Measurements from ENCODE around the gene RCE1.

Gene RCE1

DNA sequence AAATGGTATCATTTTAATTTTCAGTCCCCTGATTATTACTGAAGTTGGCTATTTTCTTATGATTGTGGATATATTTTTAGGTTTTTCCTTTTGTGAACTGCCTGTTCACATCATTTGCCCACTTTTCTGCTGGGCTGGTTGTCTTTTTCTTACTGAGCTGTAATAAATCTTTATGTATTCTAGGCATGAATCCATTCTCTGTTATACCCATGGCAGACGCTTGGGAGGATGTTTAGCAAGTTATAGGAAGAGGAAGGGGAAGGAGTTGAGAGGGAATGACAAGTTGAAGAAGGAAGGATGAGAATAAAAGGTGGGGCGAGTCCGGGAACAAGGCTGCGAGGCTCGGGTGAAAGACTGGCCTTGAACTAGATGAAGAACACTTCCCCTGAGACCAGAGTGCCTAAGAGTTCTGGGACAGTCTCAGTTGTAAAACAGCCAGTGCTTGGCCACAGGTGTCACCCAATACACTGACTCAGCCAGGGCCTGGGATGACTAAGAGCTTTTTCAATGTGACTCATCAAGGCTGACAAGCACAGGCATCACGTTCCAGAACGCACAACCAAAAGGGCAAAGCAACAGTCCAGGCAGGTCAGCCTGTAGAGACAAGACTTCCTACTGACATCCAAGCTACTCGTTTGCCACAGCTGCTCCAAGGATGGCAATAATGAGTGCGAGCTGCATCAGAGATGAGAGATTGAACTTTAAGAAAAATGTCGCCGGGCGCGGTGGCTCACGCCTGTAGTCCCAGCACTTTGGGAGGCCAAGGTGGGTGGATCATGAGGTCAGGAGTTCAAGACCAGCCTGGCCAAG lies 48.8 kb downstream of the RCE1 start:
- no peak for FAIRE-seq

DNA sequence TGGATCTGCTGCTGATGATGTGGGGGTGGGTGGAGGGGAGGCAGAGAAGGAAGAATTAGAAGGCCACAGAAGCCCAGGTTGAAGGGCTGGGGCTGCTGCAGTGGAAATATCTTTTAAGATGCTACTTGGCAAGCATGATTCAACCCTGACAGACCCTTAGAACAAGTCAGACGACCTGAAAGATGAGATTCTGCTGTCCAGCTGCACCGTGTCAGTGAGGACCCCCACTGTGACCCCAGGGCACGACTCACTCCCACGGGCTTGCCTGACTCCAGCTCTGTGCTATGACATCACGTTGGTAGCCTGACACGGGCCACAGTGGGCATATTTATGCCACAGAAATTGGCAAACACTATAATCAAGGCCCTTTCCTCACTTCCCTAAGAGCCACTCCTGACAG lies 49.7 kb downstream of the RCE1 start:
- no peak for FAIRE-seq

DNA sequence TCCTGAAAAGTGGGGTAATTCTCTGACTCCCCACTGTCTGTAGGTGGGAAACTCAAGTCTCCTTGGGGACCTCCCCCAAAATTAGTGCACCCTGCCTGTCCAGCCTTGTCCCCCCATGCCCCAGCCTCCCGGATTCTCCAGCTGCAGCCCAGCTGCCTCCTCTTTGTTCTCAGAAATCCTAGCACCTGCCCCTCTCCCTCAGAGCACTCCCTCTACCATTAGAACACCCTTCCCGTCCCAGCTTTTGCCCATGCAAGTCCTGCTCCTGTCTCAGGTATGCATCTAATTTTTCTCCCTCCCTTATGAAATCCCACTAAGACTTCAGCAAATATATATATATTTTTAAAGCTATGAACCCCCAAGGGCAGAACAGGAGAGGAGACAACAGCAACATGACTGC lies 50.9 kb downstream of the RCE1 start:
- FAIRE-seq: no peak

Measured in TTC549 (cell line).